MM.1S (cell line): Measurements from ENCODE around the gene COMMD10.
"Not testable (repeated sequence)": the region's sequence is repeated elsewhere in the genome, so short reads cannot be mapped to it uniquely, and the experiment has no call there.

Experiments
- DNase-seq: peaks from one replicate; pipeline ENCODE4 v3.0.0-alpha.2; 2015
- H2AFZ ChIP-seq: fragments of 300-600 bp; sonication (generic); 2 replicates; pipeline ENCODE4 v1.6.0; 2016; ENCODE audit warnings: antibody characterized with exemption, low read length
- H3F3A ChIP-seq: fragments of 300-600 bp; sonication (generic); 2 replicates; pipeline ENCODE4 v1.6.1; 2016; ENCODE audit warnings: mild to moderate bottlenecking, antibody characterized with exemption, low read length, moderate library complexity, mixed read lengths; ENCODE audit not compliant: insufficient read depth
- H3K27ac ChIP-seq: fragments of 300-600 bp; sonication (generic); 2 replicates; pipeline ENCODE4 v1.5.1; 2016; ENCODE audit warnings: mild to moderate bottlenecking, low read length
- H3K27me3 ChIP-seq: fragments of 300-600 bp; sonication (generic); replicated peaks from 2 replicates; pipeline ENCODE4 v1.6.0; 2016; ENCODE audit warnings: low read length; ENCODE audit not compliant: insufficient read depth
- H3K36me3 ChIP-seq: fragments of 300-600 bp; sonication (generic); replicated peaks from 2 replicates; pipeline ENCODE4 v1.6.1; 2016; ENCODE audit warnings: mild to moderate bottlenecking, low read length, mixed read lengths; ENCODE audit not compliant: insufficient read depth
- H3K4me1 ChIP-seq: fragments of 300-600 bp; sonication (generic); 2 replicates; pipeline ENCODE4 v1.6.1; 2016; ENCODE audit warnings: low read length, mixed read lengths
- H3K4me2 ChIP-seq: fragments of 300-600 bp; sonication (generic); 2 replicates; pipeline ENCODE4 v1.6.0; 2016; ENCODE audit warnings: low read depth, low read length
- H3K4me3 ChIP-seq: fragments of 300-600 bp; sonication (generic); 2 replicates; pipeline ENCODE4 v1.5.1; 2016; ENCODE audit warnings: low read length, mixed read lengths
- H3K79me2 ChIP-seq: fragments of 300-600 bp; sonication (generic); 2 replicates; pipeline ENCODE4 v1.6.1; 2016; ENCODE audit warnings: mixed run types, low read length, mixed read lengths
- H3K9ac ChIP-seq: fragments of 300-600 bp; sonication (generic); 2 replicates; pipeline ENCODE4 v1.6.1; 2016; ENCODE audit warnings: low read length, mixed read lengths
- H3K9me2 ChIP-seq: fragments of 300-600 bp; sonication (generic); replicated peaks from 2 replicates; pipeline ENCODE4 v1.6.1; 2016; ENCODE audit warnings: mild to moderate bottlenecking, low read length, mixed read lengths; ENCODE audit not compliant: insufficient read depth
- H3K9me3 ChIP-seq: fragments of 300-600 bp; sonication (generic); replicated peaks from 2 replicates; pipeline ENCODE4 v1.6.1; 2016; ENCODE audit warnings: mild to moderate bottlenecking, low read length, mixed read lengths; ENCODE audit not compliant: insufficient read depth
- H4K20me1 ChIP-seq: fragments of 300-600 bp; sonication (generic); 2 replicates; pipeline ENCODE4 v1.6.1; 2016; ENCODE audit warnings: mild to moderate bottlenecking, low read length, moderate library complexity, mixed read lengths; ENCODE audit not compliant: insufficient read depth
- EZH2 ChIP-seq: fragments of 300-600 bp; sonication (generic); optimal IDR thresholded peaks from 2 replicates; pipeline ENCODE3; 2017; ENCODE audit warnings: low read depth, mild to moderate bottlenecking, antibody characterized with exemption, low read length, mixed read lengths
- EZH2phosphoT487 ChIP-seq: fragments of 300-600 bp; sonication (generic); IDR thresholded peaks from 2 replicates; pipeline ENCODE4 v1.6.1; 2018; ENCODE audit warnings: antibody characterized with exemption, low read length
- TF ChIP-seq, protein P1 (sequence below): fragments of 300-600 bp; sonication (generic); IDR thresholded peaks from 2 replicates; pipeline ENCODE4 v1.5.1; 2016; ENCODE audit warnings: antibody characterized with exemption, low read length, mixed read lengths

Gene COMMD10

DNA sequence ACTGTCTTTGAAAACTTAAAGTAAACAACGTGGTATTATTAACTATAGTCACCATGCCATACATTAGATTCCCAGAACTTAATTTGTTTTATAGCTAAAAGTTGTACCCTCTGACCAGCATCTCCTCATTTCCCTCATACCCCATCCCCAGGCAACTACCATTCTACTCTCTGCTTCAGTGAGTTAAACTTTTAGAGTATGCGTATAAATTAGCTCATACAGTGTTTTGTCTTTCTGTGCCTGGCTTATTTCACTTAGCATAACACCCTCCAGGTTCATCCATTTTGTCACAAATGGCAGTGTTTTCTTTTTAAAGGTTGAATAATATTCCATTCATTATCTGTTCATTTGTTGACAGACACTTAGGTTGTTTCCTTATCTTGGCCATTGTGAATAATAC is 14.2 kb downstream of the COMMD10 start:
- H3K4me2 ChIP-seq, result no peak overlapping the region
- no peak overlapping the region for H3K9ac ChIP-seq
- no peaks in the 10 kb centered on the region for H3K79me2 ChIP-seq
- H3K36me3 ChIP-seq, result no peaks in the 10 kb centered on the region; the same call in 1 of the 2 replicates
- H3K27me3 ChIP-seq, result no peaks in the 10 kb centered on the region
- no peaks in the 10 kb centered on the region for H3K9me3 ChIP-seq
- H2AFZ ChIP-seq, result no peak overlapping the region
- DNase-seq, result no peak
- no peak overlapping the region for H3K4me3 ChIP-seq
- H3K9me2 ChIP-seq, result no peaks in the 10 kb centered on the region
- TF ChIP-seq, protein P1, sequence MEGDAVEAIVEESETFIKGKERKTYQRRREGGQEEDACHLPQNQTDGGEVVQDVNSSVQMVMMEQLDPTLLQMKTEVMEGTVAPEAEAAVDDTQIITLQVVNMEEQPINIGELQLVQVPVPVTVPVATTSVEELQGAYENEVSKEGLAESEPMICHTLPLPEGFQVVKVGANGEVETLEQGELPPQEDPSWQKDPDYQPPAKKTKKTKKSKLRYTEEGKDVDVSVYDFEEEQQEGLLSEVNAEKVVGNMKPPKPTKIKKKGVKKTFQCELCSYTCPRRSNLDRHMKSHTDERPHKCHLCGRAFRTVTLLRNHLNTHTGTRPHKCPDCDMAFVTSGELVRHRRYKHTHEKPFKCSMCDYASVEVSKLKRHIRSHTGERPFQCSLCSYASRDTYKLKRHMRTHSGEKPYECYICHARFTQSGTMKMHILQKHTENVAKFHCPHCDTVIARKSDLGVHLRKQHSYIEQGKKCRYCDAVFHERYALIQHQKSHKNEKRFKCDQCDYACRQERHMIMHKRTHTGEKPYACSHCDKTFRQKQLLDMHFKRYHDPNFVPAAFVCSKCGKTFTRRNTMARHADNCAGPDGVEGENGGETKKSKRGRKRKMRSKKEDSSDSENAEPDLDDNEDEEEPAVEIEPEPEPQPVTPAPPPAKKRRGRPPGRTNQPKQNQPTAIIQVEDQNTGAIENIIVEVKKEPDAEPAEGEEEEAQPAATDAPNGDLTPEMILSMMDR, result no peak
- TF ChIP-seq EZH2, result no peak
- no peak for TF ChIP-seq EZH2phosphoT487
- no peaks in the 10 kb centered on the region for H3K4me1 ChIP-seq
- H4K20me1 ChIP-seq, result no peaks in the 10 kb centered on the region
- H3K27ac ChIP-seq, result no peak overlapping the region
- H3F3A ChIP-seq, result no peaks in the 10 kb centered on the region

DNA sequence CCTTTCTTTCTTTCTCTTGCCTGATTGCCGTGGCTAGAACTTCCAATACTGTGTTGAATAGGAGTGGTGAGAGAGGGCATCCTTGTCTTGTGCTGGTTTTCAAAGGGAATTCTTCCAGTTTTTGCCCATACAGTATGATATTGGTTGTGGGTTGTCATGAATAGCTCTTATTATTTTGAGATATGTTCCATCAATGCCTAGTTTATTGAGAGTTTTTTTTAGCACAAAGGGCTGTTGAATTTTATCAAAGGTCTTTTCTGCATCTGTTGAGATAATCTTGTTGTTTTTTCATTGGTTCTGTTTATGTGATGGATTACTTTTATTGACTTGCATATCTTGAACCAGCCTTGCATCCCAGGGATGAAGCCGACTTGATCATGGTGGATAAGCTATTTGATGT is 20.1 kb downstream of the COMMD10 start:
- H3K4me1 ChIP-seq, H3K9me3 ChIP-seq, H4K20me1 ChIP-seq, H3K4me2 ChIP-seq, H3K9ac ChIP-seq, H3F3A ChIP-seq, H3K36me3 ChIP-seq, H3K27ac ChIP-seq, H3K27me3 ChIP-seq, H3K4me3 ChIP-seq, DNase-seq, H3K79me2 ChIP-seq, H3K9me2 ChIP-seq, H2AFZ ChIP-seq: not testable (repeated sequence)

DNA sequence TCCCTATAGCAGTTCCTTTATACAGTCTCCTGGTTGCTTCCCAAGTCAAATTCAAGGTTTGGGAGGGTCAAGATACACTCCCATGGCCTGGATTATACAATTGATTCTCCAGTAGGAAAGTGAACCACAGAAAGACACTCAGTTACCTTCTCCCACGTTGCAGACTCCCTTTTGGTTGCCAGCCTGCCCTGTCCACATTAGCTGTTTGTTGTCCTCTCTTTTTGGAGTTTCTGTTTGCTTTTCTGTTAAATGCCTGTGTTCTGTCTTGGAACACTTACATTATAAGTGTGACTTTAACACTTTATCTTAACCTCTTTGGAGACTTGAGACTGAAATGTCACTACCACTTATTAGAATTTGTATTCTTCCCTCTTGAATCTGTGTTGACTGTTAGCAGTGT is 30.3 kb downstream of the COMMD10 start:
- DNase-seq, result no peak
- no peak overlapping the region for H3K4me3 ChIP-seq
- no peaks in the 10 kb centered on the region for H3K9me3 ChIP-seq
- TF ChIP-seq EZH2, result no peak
- no peak for TF ChIP-seq EZH2phosphoT487
- TF ChIP-seq, protein P1, result no peak
- no peaks in the 10 kb centered on the region for H3K4me1 ChIP-seq
- no peaks in the 10 kb centered on the region for H3K9me2 ChIP-seq
- H3K9ac ChIP-seq, result no peak overlapping the region
- H3K4me2 ChIP-seq, result no peak overlapping the region
- no peaks in the 10 kb centered on the region for H3F3A ChIP-seq
- H3K27me3 ChIP-seq, result no peaks in the 10 kb centered on the region
- H3K36me3 ChIP-seq, result no peaks in the 10 kb centered on the region
- H2AFZ ChIP-seq, result no peak overlapping the region
- no peaks in the 10 kb centered on the region for H3K79me2 ChIP-seq
- no peaks in the 10 kb centered on the region for H4K20me1 ChIP-seq
- no peak overlapping the region for H3K27ac ChIP-seq

DNA sequence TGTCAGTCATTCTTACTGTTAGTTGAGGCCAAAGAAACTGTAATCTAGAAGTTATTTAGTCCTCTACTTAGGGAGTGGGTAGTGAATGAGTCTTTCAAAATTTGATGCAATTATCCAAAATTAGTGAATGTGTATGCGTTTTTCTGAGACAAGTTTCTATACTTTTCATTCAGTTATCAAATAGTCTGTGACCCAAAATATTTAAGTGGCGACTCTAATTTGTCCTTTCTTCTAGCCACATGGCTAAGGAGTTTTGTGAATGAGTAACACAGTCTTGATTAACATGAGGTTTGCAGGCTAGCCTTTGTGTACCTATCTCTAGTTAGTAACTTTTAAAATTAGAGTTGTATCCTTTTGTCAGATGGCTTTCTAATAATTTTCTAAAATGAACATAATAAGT is 45.6 kb downstream of the COMMD10 start:
- H3F3A ChIP-seq, result 0 out of 2 replicates have a peak, but pooled peaks cover 3% of the 10 kb centered on the region
- H2AFZ ChIP-seq, result no peak overlapping the region
- H3K36me3 ChIP-seq, result no peaks in the 10 kb centered on the region
- H3K9me3 ChIP-seq, result no peaks in the 10 kb centered on the region
- no peak overlapping the region for H3K4me2 ChIP-seq
- H3K27ac ChIP-seq, result no peak overlapping the region
- H4K20me1 ChIP-seq, result peaks cover 5% of the 10 kb centered on the region
- H3K4me1 ChIP-seq, result peaks cover 4% of the 10 kb centered on the region; the same call in 1 of the 2 replicates
- no peak overlapping the region for H3K9ac ChIP-seq
- no peaks in the 10 kb centered on the region for H3K9me2 ChIP-seq
- H3K79me2 ChIP-seq, result no peaks in the 10 kb centered on the region
- TF ChIP-seq EZH2phosphoT487 (no peak), EZH2 (no peak)
- TF ChIP-seq, protein P1, result no peak
- H3K27me3 ChIP-seq, result peaks cover 35% of the 10 kb centered on the region
- no peak for DNase-seq
- H3K4me3 ChIP-seq, result no peak overlapping the region
